Loucy (cell line): ENCODE measurements around the gene CHST11.

Experiments used
- H2AFZ ChIP-seq: fragments of 200-600 bp; sonication (generic); 2 replicates; pipeline ENCODE4 v1.6.0; 2016; ENCODE audit warnings: antibody characterized with exemption, mild to moderate bottlenecking, low read length, moderate library complexity
- H3F3A ChIP-seq: fragments of 200-600 bp; 2 replicates; pipeline ENCODE4 v1.6.0; 2016; ENCODE audit warnings: antibody characterized with exemption, low read depth, mild to moderate bottlenecking
- H3K27me3 ChIP-seq: fragments of 200-600 bp; sonication (generic); 2 replicates; pipeline ENCODE4 v1.6.1; 2014; ENCODE audit warnings: low read length, mild to moderate bottlenecking; ENCODE audit not compliant: insufficient read depth, poor library complexity, severe bottlenecking
- H3K36me3 ChIP-seq: fragments of 200-600 bp; sonication (generic); 2 replicates; pipeline ENCODE4 v1.6.1; 2016; ENCODE audit warnings: low read length; ENCODE audit not compliant: insufficient read depth
- H3K4me1 ChIP-seq: fragments of 200-600 bp; sonication (generic); 2 replicates; pipeline ENCODE4 v1.5.1; 2014; ENCODE audit warnings: low read length, mild to moderate bottlenecking; ENCODE audit not compliant: insufficient read depth, poor library complexity, severe bottlenecking
- H3K4me2 ChIP-seq: fragments of 200-600 bp; sonication (generic); 2 replicates; pipeline ENCODE4 v1.6.0; 2014; ENCODE audit warnings: antibody characterized with exemption, low read length, low read depth, mild to moderate bottlenecking; ENCODE audit not compliant: poor library complexity, severe bottlenecking
- H3K4me3 ChIP-seq: fragments of 200-600 bp; sonication (generic); 2 replicates; pipeline ENCODE4 v1.5.1; 2014; ENCODE audit warnings: low read length, mild to moderate bottlenecking, mixed read lengths; ENCODE audit not compliant: poor library complexity, severe bottlenecking
- H3K79me2 ChIP-seq: fragments of 200-600 bp; sonication (generic); 2 replicates; pipeline ENCODE4 v1.6.1; 2014; ENCODE audit warnings: low read length; ENCODE audit not compliant: insufficient read depth
- H3K9ac ChIP-seq: fragments of 200-600 bp; sonication (generic); 2 replicates; pipeline ENCODE4 v1.6.0; 2014; ENCODE audit warnings: mild to moderate bottlenecking, low read depth, low read length, moderate library complexity; ENCODE audit not compliant: poor library complexity, severe bottlenecking
- H3K9me2 ChIP-seq: fragments of 200-600 bp; sonication (generic); replicated peaks from 2 replicates; pipeline ENCODE4 v1.6.1; 2016; ENCODE audit warnings: low read depth, low read length, mixed read lengths
- H3K9me3 ChIP-seq: fragments of 200-600 bp; sonication (generic); 2 replicates; pipeline ENCODE4 v1.6.1; 2014; ENCODE audit warnings: mild to moderate bottlenecking, antibody characterized with exemption, low read length, low read depth; ENCODE audit not compliant: insufficient read depth
- H4K20me1 ChIP-seq: fragments of 200-600 bp; sonication (generic); 2 replicates; pipeline ENCODE4 v1.6.0; 2014; ENCODE audit warnings: antibody characterized with exemption, low read length, mild to moderate bottlenecking; ENCODE audit not compliant: insufficient read depth, poor library complexity, severe bottlenecking
- CTCF ChIP-seq: fragments of 200-600 bp; sonication (generic); conservative IDR thresholded peaks from 2 replicates; pipeline ENCODE4 v1.5.1; 2014; ENCODE audit warnings: mild to moderate bottlenecking, antibody characterized with exemption, low read length
- EZH2phosphoT487 ChIP-seq: fragments of 200-600 bp; IDR thresholded peaks from 2 replicates; pipeline ENCODE4 v1.6.1; 2018; ENCODE audit warnings: antibody characterized with exemption, mild to moderate bottlenecking, moderate library complexity, borderline replicate concordance

Gene CHST11

GRCh38 chr12:104438134-104438533 is 18.6 kb upstream of the CHST11 start:
- Histone ChIP-seq H3K4me1 (peaks cover 5% of the 10 kb centered on the region), H3K4me2 (no peak overlapping the region), H3K27me3 (no peaks in the 10 kb centered on the region), H4K20me1 (no peaks in the 10 kb centered on the region), H3K79me2 (no peaks in the 10 kb centered on the region), H3K36me3 (no peaks in the 10 kb centered on the region), H3K4me3 (no peak overlapping the region), H3F3A (no peaks in the 10 kb centered on the region), H3K9me2 (no peaks in the 10 kb centered on the region), H2AFZ (no peak overlapping the region), H3K9ac (no peak overlapping the region), H3K9me3 (no peaks in the 10 kb centered on the region)
- TF ChIP-seq EZH2phosphoT487: no peak
- TF ChIP-seq CTCF: no peak

GRCh38 chr12:104439137-104439536 is 17.6 kb upstream of the CHST11 start:
- TF ChIP-seq EZH2phosphoT487: no peak
- TF ChIP-seq CTCF: no peak
- Histone ChIP-seq H3K4me3 (no peak overlapping the region), H3K9me2 (no peaks in the 10 kb centered on the region), H3K4me2 (no peak overlapping the region), H3K4me1 (peaks cover 12% of the 10 kb centered on the region), H4K20me1 (no peaks in the 10 kb centered on the region), H3K36me3 (no peaks in the 10 kb centered on the region), H2AFZ (no peak overlapping the region), H3K79me2 (no peaks in the 10 kb centered on the region), H3K9me3 (no peaks in the 10 kb centered on the region), H3K9ac (no peak overlapping the region), H3F3A (no peaks in the 10 kb centered on the region), H3K27me3 (no peaks in the 10 kb centered on the region)

- H3K27me3 ChIP-seq: no peaks in the 10 kb centered on the region
- no peak overlapping the region for H3K9ac ChIP-seq
- peak overlapping the region; percentile 7 for H3K4me2 ChIP-seq
- H2AFZ ChIP-seq: peak overlapping the region; percentile 9; the same call in 1 of the 2 replicates
- no peak for TF ChIP-seq CTCF
- TF ChIP-seq EZH2phosphoT487: no peak
- H4K20me1 ChIP-seq: no peaks in the 10 kb centered on the region
- no peaks in the 10 kb centered on the region for H3F3A ChIP-seq
- H3K36me3 ChIP-seq: no peaks in the 10 kb centered on the region
- peaks cover 12% of the 10 kb centered on the region for H3K4me1 ChIP-seq
- no peaks in the 10 kb centered on the region for H3K9me2 ChIP-seq
- no peak overlapping the region for H3K4me3 ChIP-seq
- H3K79me2 ChIP-seq: no peaks in the 10 kb centered on the region
- no peaks in the 10 kb centered on the region for H3K9me3 ChIP-seq
Observed at GRCh38 chr12:104443008-104443407, 13.7 kb upstream of the CHST11 start.
